Esophagus squamous epithelium (tissue), 4 donors: ENCODE results near the gene NHERF2.

Source experiments
- POLR2A ChIP-seq, 4 donors: fragments of 450-650 bp; IDR thresholded peaks; one replicate each; pipeline ENCODE4 v1.6.1; 2017; ENCODE audit warnings: antibody characterized with exemption in 4 of 4, mild to moderate bottlenecking in 4 of 4, moderate library complexity in 3 of 4
- TF ChIP-seq, protein P1 (sequence below), 6 experiments: fragments of 450-650 bp in 4 of 6; fragments of 200-600 bp in 2 of 6; sonication (generic) in 2 of 6; IDR thresholded peaks; one replicate each; pipeline ENCODE4 v1.5.1; 2016 to 2019; ENCODE audit warnings: antibody characterized with exemption in 6 of 6, mild to moderate bottlenecking in 4 of 6, moderate library complexity in 4 of 6

DNA sequence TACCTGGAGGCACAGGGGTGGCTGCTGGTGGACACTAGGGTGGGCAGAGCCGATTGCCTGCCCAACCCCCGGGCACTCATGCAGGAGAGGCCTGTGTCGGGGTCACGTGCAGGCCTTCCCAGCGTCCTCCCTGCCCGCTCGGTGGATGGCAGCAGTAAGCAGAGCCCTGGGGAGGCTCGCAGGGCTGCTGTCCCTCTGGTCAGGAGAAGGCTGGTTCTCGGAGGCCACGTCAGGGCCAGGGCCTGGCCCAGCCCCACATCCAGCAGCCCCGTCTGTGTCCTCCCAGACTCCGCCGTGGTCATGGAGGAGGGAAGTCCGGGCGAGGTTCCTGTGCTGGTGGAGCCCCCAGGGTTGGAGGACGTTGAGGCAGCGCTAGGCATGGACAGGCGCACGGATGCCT, 56.7 kb downstream of the NHERF2 start:
- TF ChIP-seq, protein P1, sequence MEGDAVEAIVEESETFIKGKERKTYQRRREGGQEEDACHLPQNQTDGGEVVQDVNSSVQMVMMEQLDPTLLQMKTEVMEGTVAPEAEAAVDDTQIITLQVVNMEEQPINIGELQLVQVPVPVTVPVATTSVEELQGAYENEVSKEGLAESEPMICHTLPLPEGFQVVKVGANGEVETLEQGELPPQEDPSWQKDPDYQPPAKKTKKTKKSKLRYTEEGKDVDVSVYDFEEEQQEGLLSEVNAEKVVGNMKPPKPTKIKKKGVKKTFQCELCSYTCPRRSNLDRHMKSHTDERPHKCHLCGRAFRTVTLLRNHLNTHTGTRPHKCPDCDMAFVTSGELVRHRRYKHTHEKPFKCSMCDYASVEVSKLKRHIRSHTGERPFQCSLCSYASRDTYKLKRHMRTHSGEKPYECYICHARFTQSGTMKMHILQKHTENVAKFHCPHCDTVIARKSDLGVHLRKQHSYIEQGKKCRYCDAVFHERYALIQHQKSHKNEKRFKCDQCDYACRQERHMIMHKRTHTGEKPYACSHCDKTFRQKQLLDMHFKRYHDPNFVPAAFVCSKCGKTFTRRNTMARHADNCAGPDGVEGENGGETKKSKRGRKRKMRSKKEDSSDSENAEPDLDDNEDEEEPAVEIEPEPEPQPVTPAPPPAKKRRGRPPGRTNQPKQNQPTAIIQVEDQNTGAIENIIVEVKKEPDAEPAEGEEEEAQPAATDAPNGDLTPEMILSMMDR (IDR thresholded peaks at IDR 0.05) = no peak
- no peak for TF ChIP-seq POLR2A (IDR thresholded peaks at IDR 0.05)
